Dendritic cell treated with granulocyte-macrophage colony-stimulating factor and Interleukin-4, amounts not matched to agents 40 ng/mL and 50 ng/mL, for 4 days (primary cell): Measurements from ENCODE around the gene FAM181A.

Experiments
- H3K27ac Mint-ChIP-seq: one replicate; pipeline ENCODE4 v1.8.0; 2022; ENCODE audit warnings: mild to moderate bottlenecking, mixed read lengths
- H3K27me3 Mint-ChIP-seq: one replicate; pipeline ENCODE4 v1.8.0; 2022; ENCODE audit warnings: mild to moderate bottlenecking, mixed read lengths
- H3K36me3 Mint-ChIP-seq: one replicate; pipeline ENCODE4 v1.8.0; 2022; ENCODE audit warnings: low read depth, mixed read lengths
- H3K4me1 Mint-ChIP-seq: one replicate; pipeline ENCODE4 v1.8.0; 2022; ENCODE audit warnings: low read depth, mixed read lengths
- H3K4me3 Mint-ChIP-seq: one replicate; pipeline ENCODE4 v1.8.0; 2022; ENCODE audit warnings: mild to moderate bottlenecking, moderate library complexity, mixed read lengths
- H3K9me3 Mint-ChIP-seq: one replicate; pipeline ENCODE4 v1.8.0; 2022; ENCODE audit warnings: mixed read lengths
- intact Hi-C: fragments of 100-400 bp; cut with micrococcal nuclease; formaldehyde crosslinking; loops from one replicate; pipeline ENCODE4 v1.15.0; 2022

The FAM181A gene

GRCh38 chr14:93963692-93964091, 36.5 kb downstream of the FAM181A start:
- peak overlapping the region; percentile 79 for H3K27ac Mint-ChIP-seq
- peaks cover 92% of the 10 kb centered on the region for H3K4me1 Mint-ChIP-seq
- no peak overlapping the region for H3K4me3 Mint-ChIP-seq
- intact Hi-C loops = loop anchor here (10.0 kb wide), 1 partner anchor 431 kb away; no protein-coding TSS in a partner anchor
- peaks cover 2% of the 10 kb centered on the region for H3K27me3 Mint-ChIP-seq
- H3K36me3 Mint-ChIP-seq = no peaks in the 10 kb centered on the region
- H3K9me3 Mint-ChIP-seq = no peaks in the 10 kb centered on the region

- H3K4me3 Mint-ChIP-seq = no peak overlapping the region
- peaks cover 92% of the 10 kb centered on the region for H3K4me1 Mint-ChIP-seq
- no peak overlapping the region for H3K27ac Mint-ChIP-seq
- H3K36me3 Mint-ChIP-seq = no peaks in the 10 kb centered on the region
- peaks cover 7% of the 10 kb centered on the region for H3K27me3 Mint-ChIP-seq
- no peaks in the 10 kb centered on the region for H3K9me3 Mint-ChIP-seq
- intact Hi-C loops = loop anchor here (10.0 kb wide), 1 partner anchor 431 kb away; no protein-coding TSS in a partner anchor
Measured at GRCh38 chr14:93964281-93964680, 37.1 kb downstream of the FAM181A start.

GRCh38 chr14:93964820-93965286, 37.7 kb downstream of the FAM181A start:
- Mint-ChIP-seq H3K9me3 (no peaks in the 10 kb centered on the region), H3K4me1 (peaks cover 92% of the 10 kb centered on the region), H3K36me3 (no peaks in the 10 kb centered on the region), H3K27ac (no peak overlapping the region), H3K27me3 (peaks cover 9% of the 10 kb centered on the region), H3K4me3 (no peak overlapping the region)
- intact Hi-C loops = loop anchor here (10.0 kb wide), 1 partner anchor 430 kb away; no protein-coding TSS in a partner anchor

- Mint-ChIP-seq H3K36me3 (no peaks in the 10 kb centered on the region), H3K4me3 (no peak overlapping the region), H3K27ac (peak overlapping the region; percentile 30), H3K4me1 (peaks cover 91% of the 10 kb centered on the region), H3K27me3 (peaks cover 14% of the 10 kb centered on the region), H3K9me3 (no peaks in the 10 kb centered on the region)
- intact Hi-C loops = loop anchor here (10.0 kb wide), 1 partner anchor 429 kb away; no protein-coding TSS in a partner anchor
Measured at GRCh38 chr14:93965287-93965821, 38.2 kb downstream of the FAM181A start.

- intact Hi-C loops = loop anchor here (10.0 kb wide), 1 partner anchor 429 kb away; no protein-coding TSS in a partner anchor
- Mint-ChIP-seq H3K27ac (peak overlapping the region; percentile 30), H3K9me3 (no peaks in the 10 kb centered on the region), H3K4me1 (peaks cover 93% of the 10 kb centered on the region), H3K4me3 (no peak overlapping the region), H3K27me3 (peaks cover 21% of the 10 kb centered on the region), H3K36me3 (no peaks in the 10 kb centered on the region)
Measured at GRCh38 chr14:93965946-93966474, 38.9 kb downstream of the FAM181A start.

GRCh38 chr14:93967637-93968250, 40.6 kb downstream of the FAM181A start:
- Mint-ChIP-seq H3K4me1 (peaks cover 82% of the 10 kb centered on the region), H3K9me3 (no peaks in the 10 kb centered on the region), H3K36me3 (no peaks in the 10 kb centered on the region), H3K4me3 (no peak overlapping the region), H3K27me3 (peaks cover 25% of the 10 kb centered on the region), H3K27ac (peak overlapping the region; percentile 41)
- intact Hi-C loops = loop anchor here (10.0 kb wide), 1 partner anchor 427 kb away; no protein-coding TSS in a partner anchor

GRCh38 chr14:93969082-93969828, 42.1 kb downstream of the FAM181A start:
- H3K27me3 Mint-ChIP-seq = peaks cover 32% of the 10 kb centered on the region
- H3K4me1 Mint-ChIP-seq = peaks cover 74% of the 10 kb centered on the region
- no peaks in the 10 kb centered on the region for H3K9me3 Mint-ChIP-seq
- peak overlapping the region; percentile 14 for H3K27ac Mint-ChIP-seq
- H3K36me3 Mint-ChIP-seq = no peaks in the 10 kb centered on the region
- intact Hi-C loops = loop anchor here (10.0 kb wide), 1 partner anchor 426 kb away; no protein-coding TSS in a partner anchor
- H3K4me3 Mint-ChIP-seq = no peak overlapping the region

GRCh38 chr14:93970585-93970964, 43.4 kb downstream of the FAM181A start:
- peaks cover 75% of the 10 kb centered on the region for H3K4me1 Mint-ChIP-seq
- intact Hi-C loops = loop anchor here (2.0 kb wide), 1 partner anchor 30 kb away; no protein-coding TSS in a partner anchor
- no peaks in the 10 kb centered on the region for H3K9me3 Mint-ChIP-seq
- no peaks in the 10 kb centered on the region for H3K36me3 Mint-ChIP-seq
- H3K4me3 Mint-ChIP-seq = peak overlapping the region; percentile 71
- no peak overlapping the region for H3K27ac Mint-ChIP-seq
- peaks cover 33% of the 10 kb centered on the region for H3K27me3 Mint-ChIP-seq

GRCh38 chr14:93970965-93971634, 44.0 kb downstream of the FAM181A start:
- intact Hi-C loops = loop anchor here (2.0 kb wide), 1 partner anchor 30 kb away; no protein-coding TSS in a partner anchor
- Mint-ChIP-seq H3K9me3 (no peaks in the 10 kb centered on the region), H3K36me3 (no peaks in the 10 kb centered on the region), H3K4me3 (peak overlapping the region; percentile 71), H3K27me3 (peaks cover 38% of the 10 kb centered on the region), H3K27ac (no peak overlapping the region), H3K4me1 (peaks cover 75% of the 10 kb centered on the region)

GRCh38 chr14:93971635-93972027, 44.5 kb downstream of the FAM181A start:
- Mint-ChIP-seq H3K4me3 (no peak overlapping the region), H3K9me3 (no peaks in the 10 kb centered on the region), H3K27me3 (peaks cover 40% of the 10 kb centered on the region), H3K36me3 (no peaks in the 10 kb centered on the region), H3K27ac (no peak overlapping the region), H3K4me1 (peaks cover 76% of the 10 kb centered on the region)
- intact Hi-C loops = loop anchor here (2.0 kb wide), 1 partner anchor 31 kb away; no protein-coding TSS in a partner anchor

GRCh38 chr14:93972618-93973205, 45.6 kb downstream of the FAM181A start:
- intact Hi-C loops = no loop called here
- Mint-ChIP-seq H3K36me3 (no peaks in the 10 kb centered on the region), H3K9me3 (no peaks in the 10 kb centered on the region), H3K4me3 (no peak overlapping the region), H3K27me3 (peaks cover 47% of the 10 kb centered on the region), H3K4me1 (peaks cover 70% of the 10 kb centered on the region), H3K27ac (no peak overlapping the region)

GRCh38 chr14:93973607-93974006, 46.5 kb downstream of the FAM181A start:
- H3K27me3 Mint-ChIP-seq = peaks cover 50% of the 10 kb centered on the region
- H3K9me3 Mint-ChIP-seq = no peaks in the 10 kb centered on the region
- H3K4me1 Mint-ChIP-seq = peaks cover 61% of the 10 kb centered on the region
- no peak overlapping the region for H3K4me3 Mint-ChIP-seq
- no peak overlapping the region for H3K27ac Mint-ChIP-seq
- H3K36me3 Mint-ChIP-seq = no peaks in the 10 kb centered on the region
- intact Hi-C loops = no loop called here

- Mint-ChIP-seq H3K27me3 (peaks cover 45% of the 10 kb centered on the region), H3K9me3 (no peaks in the 10 kb centered on the region), H3K4me3 (no peak overlapping the region), H3K27ac (no peak overlapping the region), H3K36me3 (no peaks in the 10 kb centered on the region), H3K4me1 (peaks cover 54% of the 10 kb centered on the region)
- intact Hi-C loops = no loop called here
Measured at GRCh38 chr14:93974299-93974698, 47.2 kb downstream of the FAM181A start.
